Measurements from ENCODE around the gene ZNF282.
A peak's percentile ranks its signal among the peaks of the same experiment; 100 is the strongest.
"Not testable (repeated sequence)": the region's sequence is repeated elsewhere in the genome, so short reads cannot be mapped to it uniquely, and the experiment has no call there.

Gene ZNF282

DNA sequence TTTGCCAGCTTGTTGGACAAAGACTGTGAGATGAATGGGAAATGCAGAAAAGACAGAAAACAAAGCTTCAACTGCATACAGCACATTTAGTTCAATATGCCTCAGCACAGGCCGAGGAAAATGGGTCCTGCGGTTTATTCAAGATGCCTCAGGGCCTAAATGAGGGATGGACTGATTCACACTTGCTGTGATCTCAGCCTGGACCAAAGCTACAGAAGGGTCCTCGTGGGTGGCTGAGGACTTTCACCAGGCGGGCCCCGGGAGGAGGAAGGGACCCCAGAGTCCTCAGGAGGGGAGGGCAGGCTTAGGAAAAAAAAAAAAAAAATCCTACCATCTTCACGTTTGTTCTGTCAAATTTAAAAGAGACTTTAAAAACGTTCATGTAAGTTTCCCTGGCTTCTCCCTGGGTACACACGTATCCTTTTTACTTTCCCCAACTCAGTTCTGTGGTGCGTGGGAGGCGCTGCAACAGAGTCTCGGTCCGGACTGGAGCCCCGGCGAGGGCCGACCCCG, 66.0 kb downstream of the ZNF282 start:
- DNase-seq, result peak; percentile 50

DNA sequence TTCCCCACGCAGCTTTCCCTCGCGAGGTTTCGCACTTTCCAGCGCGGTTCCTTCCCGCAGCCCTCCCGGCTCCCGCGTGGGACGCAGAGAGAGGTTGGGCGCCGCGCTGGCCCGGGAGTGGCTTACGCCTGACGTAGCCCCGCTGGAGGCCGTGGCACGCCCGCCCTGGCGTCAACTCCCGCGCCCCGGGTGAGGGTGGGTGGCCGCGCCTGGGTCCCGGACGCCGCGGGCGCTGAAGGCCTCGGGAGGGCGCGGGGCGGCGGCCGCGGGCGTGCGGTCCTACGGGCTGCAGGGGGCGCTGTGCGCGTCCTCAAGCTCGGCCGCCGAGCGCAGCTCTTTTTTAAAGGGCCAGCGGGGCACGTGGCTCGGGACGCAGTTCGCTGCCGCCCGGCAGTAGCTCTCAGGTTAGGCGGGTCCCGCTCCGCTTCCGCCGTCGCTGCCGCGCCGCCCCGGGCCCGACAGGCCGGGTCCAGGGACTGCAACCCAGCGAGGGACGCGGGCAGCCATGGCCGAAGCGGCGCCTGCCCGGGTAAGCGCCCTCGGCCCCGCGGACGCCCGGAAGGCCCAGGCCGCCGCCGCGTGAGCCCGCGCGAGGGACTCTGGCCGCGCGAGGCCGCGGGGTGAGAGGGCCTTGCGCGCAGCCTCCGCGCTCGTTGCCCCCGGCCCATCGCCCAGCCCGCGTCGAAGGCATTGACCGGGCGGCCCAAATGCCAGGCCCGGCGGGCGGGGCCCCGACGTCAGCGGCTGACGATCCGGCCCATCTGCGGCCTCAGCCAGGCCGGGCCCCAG, 66.7 kb downstream of the ZNF282 start, which contains the start of gene ZNF783:
TSS of gene ZNF783 (plus strand) at position 368 of the 789 bp plus-strand sequence. CDS start at position 506, 138 bp downstream.
- peak; percentile 87 for DNase-seq

DNA sequence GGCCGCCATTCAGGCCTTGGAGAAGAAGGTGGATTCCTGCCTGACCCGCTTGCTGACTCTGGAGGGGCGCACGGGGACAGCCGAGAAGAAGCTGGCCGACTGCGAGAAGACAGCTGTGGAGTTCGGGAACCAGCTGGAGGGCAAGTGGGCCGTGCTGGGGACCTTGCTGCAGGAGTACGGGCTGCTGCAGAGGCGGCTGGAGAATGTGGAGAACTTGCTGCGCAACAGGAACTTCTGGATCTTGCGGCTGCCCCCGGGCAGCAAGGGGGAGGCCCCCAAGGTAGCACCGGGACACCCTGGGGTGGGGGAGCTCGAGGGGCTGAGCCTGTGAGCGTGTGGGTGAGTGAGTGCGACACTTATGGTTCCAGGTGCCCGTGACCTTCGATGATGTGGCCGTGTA, 71.1 kb downstream of the ZNF282 start:
- no peak for DNase-seq

DNA sequence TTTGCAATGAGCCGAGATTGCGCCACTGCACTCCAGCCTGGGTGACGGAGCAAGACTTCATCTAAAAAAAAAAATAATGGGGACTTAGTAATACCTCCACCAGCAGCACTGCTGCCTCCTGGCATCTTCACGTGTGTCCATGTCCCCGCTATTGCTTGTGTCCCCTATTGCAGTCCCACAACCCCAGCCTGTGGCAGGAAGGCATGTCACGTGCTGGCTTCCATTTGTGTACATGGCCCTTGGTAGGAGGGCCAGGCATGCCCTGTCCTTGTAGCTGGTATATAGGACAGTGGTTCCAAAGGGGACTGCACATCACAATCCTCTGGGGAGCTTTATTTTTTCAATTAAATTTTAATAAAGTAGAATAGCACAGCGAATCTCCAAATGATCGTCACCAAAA, 72.4 kb downstream of the ZNF282 start:
- no peak for DNase-seq

DNA sequence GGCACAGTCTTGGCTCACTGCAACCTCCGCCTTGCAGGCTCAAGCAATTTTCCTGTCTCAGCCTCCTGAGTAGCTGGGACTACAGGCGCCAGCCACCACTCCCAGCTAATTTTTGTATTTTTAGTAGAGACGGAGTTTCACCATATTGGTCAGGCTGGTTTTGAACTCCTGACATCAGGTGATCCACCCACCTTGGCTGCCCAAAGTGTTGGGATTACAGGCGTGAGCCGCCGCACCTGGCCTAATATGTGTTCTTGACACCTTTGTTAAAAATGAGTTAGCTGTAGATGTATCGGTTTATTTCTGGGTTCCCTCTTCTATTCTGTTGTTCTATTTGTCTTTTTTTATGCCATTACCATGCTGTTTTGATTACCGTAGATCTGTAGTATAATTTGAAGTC, 79.1 kb downstream of the ZNF282 start:
- DNase-seq, result not testable (repeated sequence)
